HepG2 (cell line): ENCODE data around the gene LEPROT. TPM values are rescaled to one million over a fixed set of nuclear protein-coding genes. Genes with fewer than 3 reads are reported as not detected.

Experiments used
- CREB3 ChIP-seq: sonication (generic); formaldehyde crosslinking; IDR thresholded peaks from 2 replicates; pipeline ENCODE4 v1.5.0; 2020; ENCODE audit warnings: missing genetic modification reagents
- EEA1 ChIP-seq: sonication (generic); formaldehyde crosslinking; IDR thresholded peaks from 2 replicates; pipeline ENCODE4 v1.5.1; 2020; ENCODE audit warnings: mild to moderate bottlenecking, missing genetic modification reagents, borderline replicate concordance
- GMEB1 ChIP-seq: sonication (generic); formaldehyde crosslinking; IDR thresholded peaks from 2 replicates; pipeline ENCODE4 v1.5.1; 2020; ENCODE audit warnings: missing genetic modification reagents, mild to moderate bottlenecking, borderline replicate concordance
- HDAC1 ChIP-seq: sonication (generic); formaldehyde crosslinking; IDR thresholded peaks from 2 replicates; pipeline ENCODE4 v1.5.1; 2020; ENCODE audit warnings: mild to moderate bottlenecking, missing genetic modification reagents
- HOXA9 ChIP-seq: sonication (generic); formaldehyde crosslinking; IDR thresholded peaks from 2 replicates; pipeline ENCODE4 v1.8.1; 2022; ENCODE audit warnings: missing genetic modification reagents, mild to moderate bottlenecking, moderate library complexity, borderline replicate concordance
- KDM5A ChIP-seq: fragments of 200-600 bp; sonication (generic); IDR thresholded peaks from 2 replicates; pipeline ENCODE4 v1.7.0; 2018; ENCODE audit warnings: antibody characterized with exemption, mild to moderate bottlenecking, low read length, borderline replicate concordance
- MAFG ChIP-seq: sonication (generic); formaldehyde crosslinking; IDR thresholded peaks from 2 replicates; pipeline ENCODE4 v1.5.1; 2020; ENCODE audit warnings: mild to moderate bottlenecking, missing genetic modification reagents
- RXRA ChIP-seq: sonication (generic); formaldehyde crosslinking; IDR thresholded peaks from 2 replicates; pipeline ENCODE4 v1.5.1; 2020; ENCODE audit warnings: missing genetic modification reagents
- SMAD9 ChIP-seq: sonication (generic); formaldehyde crosslinking; IDR thresholded peaks from 2 replicates; pipeline ENCODE4 v1.5.1; 2020; ENCODE audit warnings: mild to moderate bottlenecking, missing genetic modification reagents
- TOPORS ChIP-seq: sonication (generic); formaldehyde crosslinking; IDR thresholded peaks from 2 replicates; pipeline ENCODE4 v1.8.0; 2023; ENCODE audit warnings: mild to moderate bottlenecking, missing genetic modification reagents
- U2AF2 ChIP-seq: fragments of 200-400 bp; formaldehyde crosslinking; IDR thresholded peaks from 2 replicates; pipeline ENCODE4 v1.6.1; 2017; ENCODE audit warnings: low read depth, mild to moderate bottlenecking, low read length
- XBP1 ChIP-seq: sonication (generic); formaldehyde crosslinking; IDR thresholded peaks from 2 replicates; pipeline ENCODE4 v1.5.0; 2020; ENCODE audit warnings: missing genetic modification reagents
- ZFX ChIP-seq: sonication (generic); formaldehyde crosslinking; IDR thresholded peaks from 2 replicates; pipeline ENCODE4 v1.4.0; 2020; ENCODE audit warnings: mild to moderate bottlenecking, low read depth, missing genetic modification reagents, moderate library complexity
- ZMYM3 ChIP-seq: sonication (generic); formaldehyde crosslinking; IDR thresholded peaks from 2 replicates; pipeline ENCODE4 v1.5.1; 2020; ENCODE audit warnings: mild to moderate bottlenecking, missing genetic modification reagents
- ZMYM4 ChIP-seq: sonication (generic); formaldehyde crosslinking; IDR thresholded peaks from 2 replicates; pipeline ENCODE4 v1.8.1; 2023; ENCODE audit warnings: mild to moderate bottlenecking, missing genetic modification reagents
- ZNF121 ChIP-seq: sonication (generic); formaldehyde crosslinking; IDR thresholded peaks from 2 replicates; pipeline ENCODE4 v1.5.0; 2020; ENCODE audit warnings: mild to moderate bottlenecking, missing genetic modification reagents
- ZNF136 ChIP-seq: sonication (generic); formaldehyde crosslinking; IDR thresholded peaks from 2 replicates; pipeline ENCODE4 v1.8.1; 2022; ENCODE audit warnings: low read depth, mild to moderate bottlenecking, moderate library complexity, missing genetic modification reagents
- ZNF232 ChIP-seq: sonication (generic); formaldehyde crosslinking; IDR thresholded peaks from 2 replicates; pipeline ENCODE4 v1.4.0; 2020; ENCODE audit warnings: missing genetic modification reagents, borderline replicate concordance
- ZNF431 ChIP-seq: sonication (generic); formaldehyde crosslinking; IDR thresholded peaks from 2 replicates; pipeline ENCODE4 v1.9.0; 2022; ENCODE audit warnings: missing genetic modification reagents, low read depth, mild to moderate bottlenecking, borderline replicate concordance
- ZNF451 ChIP-seq: sonication (generic); formaldehyde crosslinking; IDR thresholded peaks from 2 replicates; pipeline ENCODE4 v1.5.0; 2020; ENCODE audit warnings: mild to moderate bottlenecking, missing genetic modification reagents
- ZNF543 ChIP-seq: sonication (generic); formaldehyde crosslinking; IDR thresholded peaks from 2 replicates; pipeline ENCODE4 v1.4.0; 2020; ENCODE audit warnings: mild to moderate bottlenecking, missing genetic modification reagents
- ZSCAN30 ChIP-seq: sonication (generic); formaldehyde crosslinking; IDR thresholded peaks from 2 replicates; pipeline ENCODE4 v1.5.0; 2020; ENCODE audit warnings: mild to moderate bottlenecking, missing genetic modification reagents
- ZSCAN5A ChIP-seq: sonication (generic); formaldehyde crosslinking; IDR thresholded peaks from 2 replicates; pipeline ENCODE4 v1.8.0; 2022; ENCODE audit warnings: mild to moderate bottlenecking, missing genetic modification reagents, borderline replicate concordance
- polyA plus RNA-seq, 8 experiments: library from polyadenylated mRNA; depleted of rRNA in 3 of 8; stranded (reverse) in 7 of 8; unstranded in 1 of 8; fragments of >200 nt; fragmentation: Illumina TruSeq in 4 of 8; extraction: Trizol in 4 of 8; gene quantifications; 2 replicates each; pipeline versions ENCODE4 v1.2.1 to v1.2.3, GENCODE V29; 2011 to 2016; ENCODE audit warnings: low read depth in 4 of 8, missing spikeins in 1 of 8, mixed read lengths in 1 of 8; ENCODE audit not compliant: insufficient read depth in 1 of 8
- total RNA-seq, 5 experiments: library from RNA; depleted of rRNA; stranded (reverse); fragments of >200 nt; fragmentation: Illumina TruSeq; extraction: Trizol; gene quantifications; 2 replicates each; pipeline ENCODE4 v1.2.3, GENCODE V29; 2016; ENCODE audit warnings: low read depth in 1 of 5

LEPROT gene
- total and polyA plus RNA-seq, 2 of the 13 experiments (the other 11 are each of a cell fraction or from before 2014, with no cell fraction given): 36.8 to 51.4 TPM

- TF ChIP-seq GMEB1 (CRISPR knock-in tag): no peak
- TF ChIP-seq XBP1: no peak
- TF ChIP-seq ZMYM3: 0 out of 2 replicates have a peak, but pooled peaks have one; percentile 23
- no peak for TF ChIP-seq ZNF232 (CRISPR knock-in tag)
- no peak for TF ChIP-seq HOXA9
- no peak; the same call in 1 of the 2 replicates for TF ChIP-seq ZSCAN30
- TF ChIP-seq TOPORS: no peak; the same call in 1 of the 2 replicates
- no peak for TF ChIP-seq MAFG (CRISPR knock-in tag)
- TF ChIP-seq ZNF121 (CRISPR knock-in tag): 0 out of 2 replicates have a peak, but pooled peaks have one; percentile 19
- TF ChIP-seq ZMYM4 (CRISPR knock-in tag): 0 out of 2 replicates have a peak, but pooled peaks have one; percentile 17
- no peak for TF ChIP-seq ZNF431 (CRISPR knock-in tag)
- TF ChIP-seq ZNF136 (CRISPR knock-in tag): peak; percentile 77; the same call in 1 of the 2 replicates
- TF ChIP-seq SMAD9 (CRISPR knock-in tag): no peak
- TF ChIP-seq ZFX: peak; percentile 68
- no peak for TF ChIP-seq CREB3 (CRISPR knock-in tag)
- no peak for TF ChIP-seq U2AF2
- no peak for TF ChIP-seq ZSCAN5A (CRISPR knock-in tag)
- peak; percentile 57; the same call in 1 of the 2 replicates for TF ChIP-seq HDAC1 (CRISPR knock-in tag)
- TF ChIP-seq ZNF543 (CRISPR knock-in tag): no peak
- 0 out of 2 replicates have a peak, but pooled peaks have one; percentile 21 for TF ChIP-seq RXRA (CRISPR knock-in tag)
- no peak; the same call in 1 of the 2 replicates for TF ChIP-seq KDM5A
- no peak for TF ChIP-seq EEA1
- 0 out of 2 replicates have a peak, but pooled peaks have one; percentile 9 for TF ChIP-seq ZNF451 (CRISPR knock-in tag)
These were observed 533 bp upstream of the LEPROT start (continued) for GRCh38 chr1:65419681-65420589.
